GM12865 (cell line): Measurements from ENCODE around the gene MYL12A.

Source experiments
- DNase-seq: peaks from one replicate; pipeline ENCODE4 v3.0.0; 2010; ENCODE audit warnings: low read depth
- H3K4me3 ChIP-seq: 2 replicates; pipeline ENCODE4 v1.5.1; 2011; ENCODE audit warnings: mild to moderate bottlenecking, low read depth, low read length, control low read depth
- TF ChIP-seq, protein P1 (sequence below): IDR thresholded peaks from 2 replicates; pipeline ENCODE4 v1.5.1; 2011; ENCODE audit warnings: low read length, control low read depth, low read depth, inconsistent platforms; ENCODE audit not compliant: insufficient read depth; ENCODE audit errors: missing control alignments

Gene MYL12A

DNA sequence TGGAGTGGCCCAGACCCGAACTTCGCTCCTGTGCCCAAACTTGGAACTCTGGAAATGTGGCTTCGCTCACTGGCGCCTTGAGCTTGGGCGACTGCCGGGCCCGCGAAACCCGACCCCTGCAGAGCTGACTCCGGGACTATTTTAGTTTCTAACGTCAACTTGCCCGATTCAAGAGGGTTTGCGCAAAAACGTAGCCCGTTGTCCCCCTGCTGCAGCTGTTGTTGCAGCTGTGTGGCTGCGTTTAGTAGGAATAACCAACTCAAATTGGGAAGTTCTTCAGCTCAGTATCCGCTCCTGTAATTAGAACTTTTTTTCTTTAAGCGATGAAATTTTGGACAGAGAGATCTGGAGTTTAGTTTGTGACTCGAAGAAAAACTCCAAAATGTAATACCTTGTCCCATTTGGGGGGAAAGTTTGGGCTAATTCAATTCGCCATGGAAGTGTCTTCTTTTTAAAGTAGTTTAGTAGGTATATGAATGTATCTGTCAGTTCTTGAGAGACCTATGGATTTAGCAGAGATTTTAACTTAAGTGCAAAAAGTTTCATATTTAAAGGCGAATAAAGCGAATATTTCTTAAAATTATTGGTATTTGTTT is 559 bp downstream of the MYL12A start:
- TF ChIP-seq, protein P1, sequence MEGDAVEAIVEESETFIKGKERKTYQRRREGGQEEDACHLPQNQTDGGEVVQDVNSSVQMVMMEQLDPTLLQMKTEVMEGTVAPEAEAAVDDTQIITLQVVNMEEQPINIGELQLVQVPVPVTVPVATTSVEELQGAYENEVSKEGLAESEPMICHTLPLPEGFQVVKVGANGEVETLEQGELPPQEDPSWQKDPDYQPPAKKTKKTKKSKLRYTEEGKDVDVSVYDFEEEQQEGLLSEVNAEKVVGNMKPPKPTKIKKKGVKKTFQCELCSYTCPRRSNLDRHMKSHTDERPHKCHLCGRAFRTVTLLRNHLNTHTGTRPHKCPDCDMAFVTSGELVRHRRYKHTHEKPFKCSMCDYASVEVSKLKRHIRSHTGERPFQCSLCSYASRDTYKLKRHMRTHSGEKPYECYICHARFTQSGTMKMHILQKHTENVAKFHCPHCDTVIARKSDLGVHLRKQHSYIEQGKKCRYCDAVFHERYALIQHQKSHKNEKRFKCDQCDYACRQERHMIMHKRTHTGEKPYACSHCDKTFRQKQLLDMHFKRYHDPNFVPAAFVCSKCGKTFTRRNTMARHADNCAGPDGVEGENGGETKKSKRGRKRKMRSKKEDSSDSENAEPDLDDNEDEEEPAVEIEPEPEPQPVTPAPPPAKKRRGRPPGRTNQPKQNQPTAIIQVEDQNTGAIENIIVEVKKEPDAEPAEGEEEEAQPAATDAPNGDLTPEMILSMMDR: no peak
- peak; percentile 56 for DNase-seq
- H3K4me3 ChIP-seq: peak overlapping the region; percentile 99

DNA sequence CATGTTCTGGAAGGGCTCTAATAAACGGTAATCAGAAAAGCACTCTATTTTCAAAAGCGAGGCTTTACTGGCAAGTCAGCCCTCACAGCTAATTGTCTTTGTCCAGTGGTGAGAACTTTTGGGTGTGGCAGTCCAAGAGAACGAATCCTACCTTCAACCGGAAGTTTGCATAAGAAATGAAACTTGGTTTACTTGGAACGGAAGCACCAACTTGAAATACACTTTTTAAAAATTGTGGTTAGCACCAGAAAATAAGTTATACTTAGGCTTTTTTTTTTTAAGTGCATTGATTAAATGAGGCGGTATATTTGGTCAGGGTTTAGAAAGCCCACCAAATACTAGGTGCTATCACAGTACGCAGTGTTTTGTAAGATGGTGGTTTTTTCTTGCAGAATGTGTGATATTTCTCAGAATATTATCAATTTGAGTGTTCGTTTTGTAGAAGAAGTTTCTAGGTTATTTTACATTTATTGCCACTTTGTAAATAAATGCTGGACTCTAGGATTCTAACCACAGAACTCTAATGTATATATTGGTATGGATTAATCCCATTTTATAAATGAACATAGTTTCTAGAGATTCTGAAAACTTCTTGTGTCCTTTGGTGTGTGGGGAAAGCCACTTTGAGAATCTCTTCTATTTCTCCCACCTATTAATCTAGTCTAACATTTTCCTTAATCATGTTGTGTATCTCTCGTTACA is 1.2 kb downstream of the MYL12A start:
- peak; percentile 86 for DNase-seq
- H3K4me3 ChIP-seq: peak overlapping the region; percentile 99
- TF ChIP-seq, protein P1: no peak

DNA sequence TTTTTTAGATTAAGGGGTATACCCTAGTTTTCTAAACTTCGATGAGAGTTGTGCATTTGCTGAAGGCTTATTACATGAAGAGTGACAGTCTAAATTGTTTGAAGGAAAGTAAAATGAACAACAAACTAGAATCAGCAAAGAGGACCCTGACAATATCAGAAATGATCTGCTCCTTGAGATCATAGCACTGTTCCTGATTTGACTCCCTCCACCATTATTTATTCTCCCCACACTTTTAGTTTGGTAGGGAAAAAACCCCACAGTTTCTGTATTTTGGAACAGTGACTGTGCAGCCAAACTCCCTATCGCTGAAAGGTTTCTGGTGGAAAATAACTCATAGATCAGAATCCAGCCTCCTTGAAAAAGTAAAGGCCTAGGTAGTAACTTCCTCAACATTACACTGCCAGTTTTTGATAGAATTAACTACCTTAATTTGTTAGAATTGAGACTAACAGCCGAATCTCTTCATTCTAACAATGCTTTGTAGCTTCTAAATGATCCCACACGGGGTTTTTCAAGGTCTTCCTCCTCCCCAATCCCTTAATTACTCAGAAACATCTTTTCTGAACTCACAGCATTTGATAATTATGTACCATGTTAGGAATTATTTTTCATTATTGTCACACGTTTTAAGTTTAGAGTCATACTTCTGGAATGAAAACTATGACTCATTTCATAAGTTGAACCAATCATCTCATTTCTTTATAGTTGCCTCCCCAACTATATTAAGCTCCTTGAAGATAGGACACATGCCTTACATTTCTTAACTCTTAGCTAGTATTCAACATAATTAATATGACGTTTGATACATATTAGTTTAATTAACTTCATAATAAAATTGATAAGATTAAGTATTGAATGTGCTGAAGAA is 2.9 kb downstream of the MYL12A start:
- H3K4me3 ChIP-seq: peak overlapping the region; percentile 99

DNA sequence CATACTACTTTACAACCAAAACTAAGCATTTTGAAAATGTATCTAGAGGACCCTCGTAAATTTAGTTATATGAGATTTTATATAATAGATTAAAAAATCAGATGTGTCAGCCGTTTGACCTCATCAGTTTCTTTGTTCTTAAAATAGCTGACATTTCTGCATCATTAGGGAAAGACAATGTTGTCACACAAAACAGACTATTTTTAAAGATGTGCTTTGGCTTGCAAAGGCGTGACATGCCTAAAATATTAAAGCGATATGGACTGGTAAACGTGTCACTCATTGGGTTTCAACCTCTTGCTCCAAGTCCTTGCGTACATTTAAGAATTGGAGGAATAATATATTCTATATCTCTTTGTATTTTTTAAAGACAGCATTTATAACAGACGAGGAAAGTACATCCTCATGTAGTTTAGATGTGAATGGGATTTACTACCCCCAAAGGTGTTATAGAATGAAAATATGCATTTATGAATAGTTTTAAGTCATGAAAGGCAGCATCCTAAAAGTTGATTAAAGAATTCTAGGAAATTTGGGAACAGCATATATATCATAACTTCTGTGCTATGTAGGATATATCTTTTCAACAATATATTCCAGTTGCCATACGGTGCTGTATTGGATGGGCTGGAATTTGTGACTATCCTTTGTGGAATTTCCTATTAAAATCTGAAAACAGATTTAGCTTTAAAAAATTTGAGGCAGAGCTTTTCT is 3.8 kb downstream of the MYL12A start:
- no peak overlapping the region for H3K4me3 ChIP-seq
- TF ChIP-seq, protein P1: no peak
- no peak for DNase-seq

More for the DNA sequence above, 2.9 kb downstream of the MYL12A start:
- TF ChIP-seq, protein P1: no peak
- peak; percentile 32 for DNase-seq

DNA sequence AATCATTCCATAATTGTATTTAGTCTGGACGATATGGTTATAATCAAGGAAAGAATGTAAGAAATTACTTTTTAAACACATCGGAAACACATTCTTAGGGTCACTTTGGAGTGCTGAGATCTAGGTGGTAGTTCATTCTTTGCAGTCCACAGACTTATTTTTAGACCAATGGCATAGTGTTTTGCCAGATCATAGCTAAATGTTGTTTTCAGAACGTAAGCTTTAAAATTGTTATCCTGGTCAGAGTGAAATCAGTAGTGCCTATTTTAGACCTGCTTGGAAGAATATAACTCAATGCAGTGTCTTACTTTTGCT is 4.3 kb downstream of the MYL12A start:
- no peak overlapping the region for H3K4me3 ChIP-seq
- TF ChIP-seq, protein P1: no peak
- DNase-seq: no peak

DNA sequence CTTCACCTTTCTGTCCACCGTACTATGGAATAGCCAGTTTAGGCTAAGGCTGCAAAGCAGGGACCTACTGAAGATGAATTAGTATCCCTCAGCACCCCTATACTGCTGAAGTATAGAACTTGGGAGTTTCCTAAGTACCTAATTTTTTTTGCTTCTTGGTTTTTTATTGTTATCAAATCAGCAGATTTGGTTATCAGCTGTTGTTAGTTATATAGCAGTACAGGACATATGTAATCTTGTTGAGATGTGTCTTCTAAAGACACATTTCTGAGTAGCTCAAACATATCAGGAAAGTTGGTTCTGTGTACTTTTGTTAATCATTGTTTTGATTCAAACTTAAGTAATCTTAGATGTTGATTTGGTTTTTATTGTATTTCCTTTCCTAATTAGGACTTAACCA is 5.2 kb downstream of the MYL12A start:
- TF ChIP-seq, protein P1: no peak
- no peak overlapping the region for H3K4me3 ChIP-seq
- DNase-seq: no peak
